ENCODE data around the gene CRYBA4. TPM values are rescaled to one million over a fixed set of nuclear protein-coding genes. Genes with fewer than 3 reads are reported as not detected.

CRYBA4 gene
- total RNA-seq, 1 donor: not detected

DNA sequence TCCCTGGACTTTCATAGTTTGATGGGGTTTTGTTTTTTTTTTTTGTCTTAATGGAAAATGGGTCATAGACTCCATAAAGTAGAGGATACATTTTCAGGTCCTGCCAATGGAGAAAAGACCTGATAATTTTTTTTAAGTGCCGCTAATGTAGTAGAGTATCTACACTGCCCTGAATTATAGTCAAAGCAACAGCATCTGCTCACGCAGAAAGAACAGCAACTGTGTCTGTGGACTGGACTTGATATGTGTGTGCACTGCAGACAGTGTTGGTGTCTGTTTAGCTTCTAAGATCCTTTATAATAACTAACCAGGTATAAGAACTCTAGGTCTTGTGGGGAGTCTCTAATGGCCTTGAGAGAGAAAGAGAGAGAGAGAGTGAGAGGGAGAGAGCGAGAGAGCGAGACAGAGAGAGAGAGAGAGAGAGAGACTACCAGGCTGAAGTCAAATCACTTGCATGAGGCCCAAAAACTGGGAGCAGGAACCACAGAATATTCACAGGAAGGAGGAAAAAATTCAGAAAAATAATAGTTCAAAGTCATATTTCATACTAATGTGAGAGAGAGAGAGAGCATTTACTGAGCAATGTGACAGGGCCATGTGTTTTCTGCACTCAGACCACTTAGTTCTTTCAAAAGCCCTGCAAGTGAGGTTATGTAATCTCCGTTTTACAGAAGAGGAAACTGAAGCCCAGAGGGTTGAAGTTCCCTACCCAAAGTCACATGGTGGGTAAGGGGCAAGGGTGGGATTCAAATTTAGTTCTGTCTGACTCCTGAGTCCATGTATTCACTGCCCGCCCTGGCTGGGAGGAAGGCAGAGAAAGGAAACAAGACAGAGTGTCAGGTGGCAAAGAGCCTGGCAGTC is 27.0 kb downstream of the CRYBA4 start:
- no peak for DNase-seq (ENCODE audit: insufficient read length, low spot score, missing footprints)
- no peaks in the 10 kb centered on the region for H3K79me2 ChIP-seq (ENCODE audit: insufficient read depth, low read length)
- peaks cover 63% of the 10 kb centered on the region for H3K27me3 ChIP-seq (ENCODE audit: insufficient read depth, low read length)
- H2AFZ ChIP-seq (ENCODE audit: low read length): no peak overlapping the region
- no peak overlapping the region for H3K27ac ChIP-seq (ENCODE audit: low read depth, low read length)
- H3K4me1 ChIP-seq (ENCODE audit: insufficient read depth, low read length): peaks cover 20% of the 10 kb centered on the region
- no peak for TF ChIP-seq CTCF (IDR thresholded peaks at IDR 0.05; ENCODE audit: extremely low read depth, low read depth, low read length)
- H4K20me1 ChIP-seq (ENCODE audit: insufficient read depth, low read length): no peaks in the 10 kb centered on the region
- H3K4me2 ChIP-seq (ENCODE audit: insufficient read depth, low read length): no peak overlapping the region
- H3K4me3 ChIP-seq (ENCODE audit: insufficient read depth, low read length): no peak overlapping the region
- H3K36me3 ChIP-seq (ENCODE audit: insufficient read depth, low read length): no peaks in the 10 kb centered on the region
- H3K9me3 ChIP-seq (ENCODE audit: low read depth, low read length): no peaks in the 10 kb centered on the region

- no peak for TF ChIP-seq CTCF (IDR thresholded peaks at IDR 0.05; ENCODE audit: extremely low read depth, low read depth, low read length)
- no peak for DNase-seq (ENCODE audit: insufficient read length, low spot score, missing footprints)
- Histone ChIP-seq H3K9me3 (ENCODE audit: low read depth, low read length) (no peaks in the 10 kb centered on the region), H4K20me1 (ENCODE audit: insufficient read depth, low read length) (no peaks in the 10 kb centered on the region), H3K4me1 (ENCODE audit: insufficient read depth, low read length) (peaks cover 10% of the 10 kb centered on the region), H3K4me2 (ENCODE audit: insufficient read depth, low read length) (no peak overlapping the region), H3K36me3 (ENCODE audit: insufficient read depth, low read length) (no peaks in the 10 kb centered on the region), H3K27ac (ENCODE audit: low read depth, low read length) (no peak overlapping the region), H2AFZ (ENCODE audit: low read length) (no peak overlapping the region), H3K79me2 (ENCODE audit: insufficient read depth, low read length) (no peaks in the 10 kb centered on the region), H3K27me3 (ENCODE audit: insufficient read depth, low read length) (peaks cover 72% of the 10 kb centered on the region), H3K4me3 (ENCODE audit: insufficient read depth, low read length) (no peak overlapping the region)
Observed at GRCh38 chr22:26650722-26651421, 29.1 kb downstream of the CRYBA4 start.

- H3K4me1 ChIP-seq (ENCODE audit: insufficient read depth, low read length): peaks cover under 1% of the 10 kb centered on the region
- H3K27ac ChIP-seq (ENCODE audit: low read depth, low read length): no peak overlapping the region
- H3K79me2 ChIP-seq (ENCODE audit: insufficient read depth, low read length): no peaks in the 10 kb centered on the region
- DNase-seq (ENCODE audit: insufficient read length, low spot score, missing footprints): no peak
- H2AFZ ChIP-seq (ENCODE audit: low read length): no peak overlapping the region
- no peaks in the 10 kb centered on the region for H3K9me3 ChIP-seq (ENCODE audit: low read depth, low read length)
- no peaks in the 10 kb centered on the region for H3K36me3 ChIP-seq (ENCODE audit: insufficient read depth, low read length)
- H3K27me3 ChIP-seq (ENCODE audit: insufficient read depth, low read length): peaks cover 67% of the 10 kb centered on the region
- H3K4me3 ChIP-seq (ENCODE audit: insufficient read depth, low read length): no peak overlapping the region
- no peak overlapping the region for H3K4me2 ChIP-seq (ENCODE audit: insufficient read depth, low read length)
- no peak for TF ChIP-seq CTCF (IDR thresholded peaks at IDR 0.05; ENCODE audit: extremely low read depth, low read depth, low read length)
- H4K20me1 ChIP-seq (ENCODE audit: insufficient read depth, low read length): no peaks in the 10 kb centered on the region
Observed at GRCh38 chr22:26651815-26652214, 30.1 kb downstream of the CRYBA4 start.
